ENCODE measurements around the gene PHOX2A.

Gene PHOX2A

DNA sequence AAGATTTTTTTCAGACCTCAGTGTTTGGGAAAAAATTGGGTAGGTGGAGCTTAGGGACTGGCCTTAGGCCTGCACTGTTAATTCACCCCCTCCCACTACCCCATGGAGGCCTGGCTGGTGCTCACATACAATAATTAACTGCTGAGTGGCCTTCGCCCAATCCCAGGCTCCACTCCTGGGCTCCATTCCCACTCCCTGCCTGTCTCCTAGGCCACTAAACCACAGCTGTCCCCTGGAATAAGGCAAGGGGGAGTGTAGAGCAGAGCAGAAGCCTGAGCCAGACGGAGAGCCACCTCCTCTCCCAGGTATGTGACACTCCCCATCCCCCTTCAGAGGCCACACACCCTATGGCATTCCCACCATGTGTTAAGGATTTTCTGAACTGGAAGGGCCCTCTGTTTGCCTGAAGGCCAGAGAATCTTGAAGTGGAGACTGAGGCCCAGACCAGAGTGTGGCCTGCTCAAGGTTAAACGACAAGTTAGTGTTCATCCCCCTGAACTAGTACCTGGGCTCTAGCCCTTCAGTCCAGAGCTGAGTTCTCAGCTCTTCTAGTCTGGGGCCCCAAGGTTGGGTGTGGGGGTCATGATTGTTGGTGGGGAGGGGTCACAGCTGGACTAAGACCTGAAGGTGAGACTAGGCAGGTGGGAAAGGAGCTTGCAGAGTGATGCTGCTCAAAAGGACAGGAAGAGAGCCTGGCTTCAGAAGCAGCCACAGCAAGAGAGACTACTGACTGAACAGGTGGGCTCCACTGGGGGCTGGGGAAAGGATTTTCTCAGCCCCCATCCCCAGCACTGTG, 54.3 kb downstream of the PHOX2A start:
- Mint-ChIP-seq H3K27me3 (no peaks in the 10 kb centered on the region), H3K9me3 (no peaks in the 10 kb centered on the region), H3K27ac (no peak overlapping the region), H3K4me1 (ENCODE audit: low read depth in 2 of 2) (no peaks in the 10 kb centered on the region), H3K36me3 (ENCODE audit: insufficient read depth) (no peaks in the 10 kb centered on the region), H3K4me3 (no peak overlapping the region)
- DNase-seq (no peak), ATAC-seq (replicated peaks) (no peak)

All from effector memory CD8-positive, alpha-beta T cell (primary cell).